Regular cardiac myocyte (primary cell): ENCODE data around the gene IL25. TPM values are rescaled to one million over a fixed set of nuclear protein-coding genes. Genes with fewer than 3 reads are reported as not detected.

Source experiments
- total RNA-seq: library from RNA; depleted of rRNA; stranded (reverse); fragments of >200 nt; gene quantifications from 2 replicates; pipeline ENCODE4 v1.2.3, GENCODE V29; 2014

IL25 gene
- total RNA-seq = not detected in 2 replicates

DNA sequence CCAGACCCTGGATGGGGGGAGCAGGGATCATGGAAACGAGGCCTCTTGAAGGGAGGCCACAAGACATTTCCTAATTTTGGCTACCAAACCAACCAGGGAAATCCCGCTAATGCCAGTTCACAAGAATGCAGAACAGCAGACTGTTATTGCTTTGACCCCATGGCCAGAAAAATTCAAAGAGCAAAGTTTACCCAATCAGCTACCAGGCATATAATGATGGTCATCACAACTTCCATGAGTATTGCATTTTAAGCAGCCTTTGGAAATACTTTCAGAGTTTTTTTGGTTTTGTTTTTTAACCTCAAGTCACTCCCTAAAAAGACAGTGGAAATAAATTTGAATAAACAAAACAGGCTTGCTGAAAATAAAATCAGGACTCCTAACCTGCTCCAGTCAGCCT, at the start of gene IL25:
Gene IL25 (plus strand): TSS at position 301 of the 400 bp plus-strand sequence.

DNA sequence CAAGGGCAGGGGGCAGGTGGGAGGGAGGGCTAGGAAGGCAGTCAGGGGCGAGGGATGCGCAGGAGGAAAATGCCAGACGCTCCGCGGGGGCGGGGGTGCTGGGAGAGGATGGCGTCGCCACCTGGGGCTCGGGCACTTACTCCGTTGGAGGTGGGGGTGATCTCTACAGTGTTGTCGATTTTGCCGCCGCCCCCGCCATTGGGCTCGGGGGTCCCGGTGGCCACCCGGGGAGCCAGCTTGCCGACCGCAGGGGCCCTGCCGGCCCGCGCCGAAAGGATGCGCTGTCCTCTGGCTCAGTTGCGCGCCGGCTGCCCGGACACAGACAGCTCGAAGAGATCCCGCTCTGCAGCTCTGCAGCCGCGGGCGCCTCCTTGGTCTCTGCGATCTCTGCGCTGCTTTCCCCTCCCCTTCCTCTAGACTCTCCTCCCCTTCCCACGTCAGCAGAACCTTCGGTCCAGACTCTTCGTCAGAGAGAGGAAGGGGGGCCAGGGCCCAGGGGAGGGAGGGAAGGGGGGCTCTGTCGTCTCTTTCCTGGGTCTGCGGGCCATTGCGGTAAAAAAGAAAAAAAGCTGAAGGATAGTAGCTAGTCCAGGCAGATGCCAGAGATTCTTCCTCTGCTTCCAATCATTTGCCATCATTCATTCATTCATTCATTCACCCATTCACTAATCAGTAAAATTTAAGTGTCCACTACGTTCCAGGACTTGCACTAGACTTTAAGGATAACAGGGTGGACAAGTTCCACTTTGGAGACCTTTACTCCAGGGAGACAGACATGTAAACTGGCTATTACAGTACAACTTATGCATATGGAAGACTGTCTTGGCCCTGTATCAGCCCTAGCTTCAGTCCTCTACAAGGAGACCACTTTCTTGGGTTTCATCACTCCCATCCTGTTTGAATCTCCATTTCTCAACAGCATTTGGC, 19.8 kb upstream of the IL25 start, which contains the start of gene SLC22A17:
Gene SLC22A17 (minus strand): TSS at position 382 of the 927 bp plus-strand sequence.

DNA sequence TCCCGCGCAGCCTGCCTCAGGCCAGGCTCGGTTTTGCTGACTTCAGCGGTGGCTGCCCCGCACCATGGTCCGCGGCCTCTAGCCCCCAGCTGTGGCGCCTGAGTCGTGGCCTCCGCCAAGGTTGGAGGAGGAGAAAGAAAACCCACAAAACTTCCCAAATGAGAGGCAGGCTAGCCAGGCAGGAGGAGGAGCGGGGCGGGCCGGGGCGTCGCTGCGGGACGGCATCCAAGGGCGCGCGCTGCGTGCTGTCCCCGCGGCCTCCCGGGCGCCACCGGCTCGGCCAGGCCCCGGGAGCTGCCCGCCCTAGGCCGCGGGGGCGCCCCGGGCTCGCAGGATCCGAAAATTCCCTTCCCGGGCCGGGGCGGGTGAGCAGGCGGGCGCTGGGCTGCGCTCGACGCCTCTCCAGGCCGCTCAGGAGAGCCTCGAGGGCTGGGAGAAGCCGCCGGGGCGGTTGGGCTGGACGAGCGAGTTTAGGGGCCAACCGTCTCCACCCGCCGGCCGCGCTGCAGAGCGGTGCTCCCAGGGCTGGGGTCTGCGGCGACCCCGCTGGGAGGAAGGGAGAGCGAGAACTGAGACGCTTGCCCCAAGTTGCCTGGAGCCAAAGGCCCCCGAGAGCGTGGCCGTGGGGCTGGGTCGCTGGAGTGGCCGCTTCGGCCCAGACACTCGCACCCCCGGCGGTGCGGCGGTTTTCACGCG, 7.4 kb upstream of the IL25 start, which contains the start of gene EFS:
Gene EFS (minus strand): TSS at position 137 of the 696 bp plus-strand sequence. CDS start 147 bp downstream, outside the sequence.

DNA sequence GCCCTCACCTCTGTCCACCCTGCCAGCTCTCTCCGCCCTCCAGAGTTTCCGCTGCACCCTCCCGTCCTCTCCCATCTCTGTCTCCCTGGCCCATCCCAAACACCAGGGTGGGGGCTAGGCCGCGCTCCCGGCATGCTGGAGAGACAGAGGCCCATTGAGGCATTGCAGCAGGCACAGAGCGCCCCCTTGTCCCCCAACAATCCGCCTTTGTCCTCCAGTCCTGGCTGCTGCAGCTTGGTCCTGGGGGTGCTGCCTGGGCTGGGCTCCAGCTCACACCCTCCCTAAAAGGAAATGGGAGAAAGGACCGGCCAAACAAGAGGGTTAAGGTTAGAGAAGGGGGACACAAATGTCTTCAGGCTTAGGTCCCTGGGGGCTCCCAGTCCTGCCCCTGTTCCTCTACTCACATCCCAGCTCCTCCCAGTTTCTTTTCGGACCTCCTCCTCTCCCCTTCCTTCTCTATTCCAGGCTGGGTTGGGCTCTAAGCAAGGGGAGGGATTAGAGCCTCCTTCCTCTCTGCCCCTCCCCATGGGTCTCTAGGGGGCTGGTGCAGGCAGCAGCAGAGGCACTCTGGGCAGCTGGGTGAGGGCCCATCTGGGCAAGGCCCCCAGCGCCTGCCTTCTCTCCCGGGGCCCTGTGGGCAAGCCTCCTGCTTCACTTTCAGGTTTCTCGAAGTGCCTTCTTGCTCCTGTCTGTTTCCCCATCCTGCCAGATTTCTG, 4.0 kb downstream of the IL25 start, which contains the start of gene CMTM5:
Gene CMTM5 (plus strand): TSS at position 565 of the 716 bp plus-strand sequence. CDS start 206 bp downstream, outside the sequence.

DNA sequence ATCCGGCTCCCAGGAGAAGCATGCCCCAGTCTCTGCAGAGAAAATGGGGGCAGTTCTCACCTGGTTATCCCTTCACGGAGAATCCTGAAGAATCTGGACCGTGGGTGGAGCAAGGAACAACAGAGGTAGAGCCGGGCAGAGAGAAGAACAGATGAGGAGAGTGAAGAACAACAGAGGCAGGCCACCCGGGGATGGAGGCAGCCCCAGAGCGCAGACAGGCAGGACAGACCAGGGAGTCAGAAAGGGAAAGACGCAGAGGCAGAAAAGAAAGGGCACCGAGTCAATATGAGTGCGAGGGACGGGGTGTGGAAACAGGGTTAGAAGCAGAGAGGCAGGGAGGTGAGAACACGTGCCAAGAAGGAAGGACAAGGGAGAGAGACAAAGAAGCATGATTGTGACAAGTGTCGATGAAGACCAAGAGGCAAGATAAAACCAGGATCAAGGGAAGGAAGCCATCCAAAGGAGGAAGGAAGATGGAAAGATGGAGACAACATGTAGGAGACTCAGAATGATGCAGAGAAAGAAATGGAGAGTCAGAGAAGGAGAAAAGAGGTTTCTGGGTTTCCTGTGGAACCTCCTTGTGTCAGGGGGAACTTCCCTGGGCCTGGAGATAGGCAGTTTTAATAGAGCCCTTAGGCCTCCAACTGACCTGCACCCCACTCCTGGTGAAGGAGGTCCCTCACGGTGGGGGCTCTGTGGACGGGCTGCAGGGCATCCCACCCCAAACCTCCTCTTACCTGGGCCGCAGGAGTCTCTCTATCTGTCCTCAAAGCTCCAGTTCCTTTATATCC, 35.1 kb downstream of the IL25 start, which contains the start of gene MYH6:
Gene MYH6 (minus strand): TSS at position 758 of the 791 bp plus-strand sequence. CDS start 1,050 bp downstream, outside the sequence.

Other genes starting within 250 kb of the IL25 start
- under 0.01 and 1.4 TPM in 2 replicates for gene SLC7A8, start 189.1 kb upstream of the IL25 start, total RNA-seq
- gene RNF212B, start 134.9 kb upstream of the IL25 start, total RNA-seq = not detected in 2 replicates
- gene HOMEZ, start 86.7 kb upstream of the IL25 start, total RNA-seq = 2.5 and 4.2 TPM in 2 replicates
- 1.9 and 5.6 TPM in 2 replicates for gene PPP1R3E, start 70.0 kb upstream of the IL25 start, total RNA-seq
- gene BCL2L2, start 66.0 kb upstream of the IL25 start, total RNA-seq = 18.3 and 18.4 TPM in 2 replicates
- gene PABPN1, start 51.4 kb upstream of the IL25 start, total RNA-seq = 61.7 and 123 TPM in 2 replicates
- 11.5 and 40.9 TPM in 2 replicates for gene SLC22A17, start 19.9 kb upstream of the IL25 start, total RNA-seq
- gene EFS, start 7.6 kb upstream of the IL25 start, total RNA-seq = 4.2 and 4.6 TPM in 2 replicates
- 0.28 and 0.58 TPM in 2 replicates for gene CMTM5, start 4.2 kb downstream of the IL25 start, total RNA-seq
- not detected in 2 replicates for gene MYH6, start 35.5 kb downstream of the IL25 start, total RNA-seq
- not detected in 2 replicates for gene MYH7, start 62.9 kb downstream of the IL25 start, total RNA-seq
- 49.9 and 51.4 TPM in 2 replicates for gene NGDN, start 96.9 kb downstream of the IL25 start, total RNA-seq
- under 0.01 and 0.56 TPM in 2 replicates for gene ZFHX2, start 179.0 kb downstream of the IL25 start, total RNA-seq
- 11.3 and 23.4 TPM in 2 replicates for gene THTPA, start 183.5 kb downstream of the IL25 start, total RNA-seq
- 7.9 and 13.2 TPM in 2 replicates for gene AP1G2, start 195.0 kb downstream of the IL25 start, total RNA-seq
- gene JPH4, start 206.0 kb downstream of the IL25 start, total RNA-seq = not detected in 2 replicates